Stimulated activated CD4-positive, alpha-beta T cell treated with anti-CD3 and anti-CD28 coated beads, Interleukin-2, amount 100 ng/mL, for 48 hours (primary cell): Measurements from ENCODE around the gene TDRD6.
"Not testable (repeated sequence)": the region's sequence is repeated elsewhere in the genome, so short reads cannot be mapped to it uniquely, and the experiment has no call there.

ENCODE experiments used
- DNase-seq, 2 donors: peaks; one replicate each; pipeline ENCODE4 v3.0.0-alpha.2; 2020

The TDRD6 gene

GRCh38 chr6:46687619-46688097, at the start of gene TDRD6:
TSS of gene TDRD6 (plus strand) at chr6:46687885. CDS start at chr6:46688129, 244 bp downstream.
- DNase-seq = no peak

- no peak for DNase-seq
Observed at GRCh38 chr6:46637933-46638332, 49.8 kb upstream of the TDRD6 start.

- no peak for DNase-seq
Observed at GRCh38 chr6:46638650-46639049, 49.0 kb upstream of the TDRD6 start.

GRCh38 chr6:46642928-46643751, 44.5 kb upstream of the TDRD6 start:
- no peak for DNase-seq

GRCh38 chr6:46645265-46645664, 42.4 kb upstream of the TDRD6 start:
- no peak for DNase-seq

- DNase-seq = not testable (repeated sequence)
Observed at GRCh38 chr6:46648108-46648507, 39.6 kb upstream of the TDRD6 start.

- no peak for DNase-seq
Observed at GRCh38 chr6:46648869-46649492, 38.7 kb upstream of the TDRD6 start.

GRCh38 chr6:46651006-46651405, 36.7 kb upstream of the TDRD6 start:
- no peak for DNase-seq

- no peak for DNase-seq
Observed at GRCh38 chr6:46651816-46652215, 35.9 kb upstream of the TDRD6 start.

- DNase-seq = no peak
Observed at GRCh38 chr6:46652232-46652602, 35.5 kb upstream of the TDRD6 start.

GRCh38 chr6:46652603-46653438, 34.9 kb upstream of the TDRD6 start, which contains the start of the genes CYP39A1 and SLC25A27:
TSS of gene CYP39A1 (minus strand) at chr6:46652818. CDS start at chr6:46652582, 236 bp downstream.
TSS of gene SLC25A27 (plus strand) at chr6:46652975. CDS start at chr6:46653193, 218 bp downstream.
- DNase-seq = peak; percentile 72 to 74

GRCh38 chr6:46653439-46654195, 34.1 kb upstream of the TDRD6 start:
- no peak for DNase-seq

GRCh38 chr6:46655803-46656202, 31.9 kb upstream of the TDRD6 start:
- DNase-seq = no peak

- no peak for DNase-seq
Observed at GRCh38 chr6:46657642-46658041, 30.0 kb upstream of the TDRD6 start.

- DNase-seq = no peak
Observed at GRCh38 chr6:46661483-46661882, 26.2 kb upstream of the TDRD6 start.

- DNase-seq = no peak
Observed at GRCh38 chr6:46667377-46667776, 20.3 kb upstream of the TDRD6 start.

- no peak for DNase-seq
Observed at GRCh38 chr6:46674410-46674809, 13.3 kb upstream of the TDRD6 start.

- no peak for DNase-seq
Observed at GRCh38 chr6:46676604-46677313, 10.9 kb upstream of the TDRD6 start.

GRCh38 chr6:46677314-46677654, 10.4 kb upstream of the TDRD6 start:
- DNase-seq = no peak

GRCh38 chr6:46684771-46685170, 2.9 kb upstream of the TDRD6 start:
- no peak for DNase-seq

- no peak for DNase-seq
Observed at GRCh38 chr6:46688117-46688965, 656 bp downstream of the TDRD6 start.
